Gastrocnemius medialis (tissue), 4 donors: ENCODE data around the gene CDK9. TPM values are rescaled to one million over a fixed set of nuclear protein-coding genes. Genes with fewer than 3 reads are reported as not detected.
A peak's percentile ranks its signal among the peaks of the same experiment; 100 is the strongest.

Experiments
- ATAC-seq, 2 donors: fragments of 150-250 bp; one replicate each; pipeline ENCODE4 v1.9.1; 2016
- DNase-seq, 2 donors: peaks; one replicate each; pipeline ENCODE4 v3.0.0-alpha.2; 2019
- H3K27ac ChIP-seq, 4 donors: fragments of 200-600 bp; sonication (generic); 1 replicate in 1 of 4; 2 replicates in 3 of 4; pipeline ENCODE4 v1.5.1; 2016 to 2018; ENCODE audit warnings: mild to moderate bottlenecking in 2 of 4, moderate library complexity in 1 of 4
- H3K27me3 ChIP-seq, 3 donors: fragments of 200-600 bp; sonication (generic) in 2 of 3; 1 replicate in 1 of 3; 2 replicates in 2 of 3; pipeline versions ENCODE4 v1.5.1 to v1.6.0; 2016 to 2019; ENCODE audit warnings: mild to moderate bottlenecking in 1 of 3, moderate library complexity in 1 of 3
- H3K36me3 ChIP-seq, 2 donors: fragments of 200-600 bp; sonication (generic) in 1 of 2; one replicate each; pipeline ENCODE4 v1.5.1; 2017 to 2018
- H3K4me1 ChIP-seq, 2 donors: fragments of 200-600 bp; sonication (generic) in 1 of 2; one replicate each; pipeline ENCODE4 v1.5.1; 2016 to 2017; ENCODE audit warnings: mild to moderate bottlenecking in 2 of 2
- H3K4me3 ChIP-seq, 4 donors: fragments of 200-600 bp; sonication (generic) in 3 of 4; 1 replicate in 1 of 4; 2 replicates in 3 of 4; pipeline ENCODE4 v1.5.1; 2016 to 2019; ENCODE audit warnings: mild to moderate bottlenecking in 2 of 4
- H3K9me3 ChIP-seq, 3 donors: fragments of 200-600 bp; sonication (generic) in 2 of 3; 1 replicate in 1 of 3; 2 replicates in 2 of 3; pipeline ENCODE4 v1.5.1; 2016 to 2019
- POLR2A ChIP-seq, 2 donors: fragments of 450-650 bp; IDR thresholded peaks; one replicate each; pipeline ENCODE4 v1.6.1; 2017; ENCODE audit warnings: antibody characterized with exemption in 2 of 2, mild to moderate bottlenecking in 2 of 2, moderate library complexity in 2 of 2
- in situ Hi-C, 4 donors: fragments of 200-750 bp; cut with MboI; loops; one replicate each; pipeline versions ENCODE4 v1.15.0 to v1.8.0; 2017; ENCODE audit warnings: low sequenced_read_pairs in 4 of 4
- intact Hi-C: fragments of 100-400 bp; cut with DNase I; formaldehyde crosslinking; loops from one replicate; pipeline ENCODE4 v1.15.1; 2023; ENCODE audit warnings: low total_unique reads
- total RNA-seq, 4 donors: library from RNA; depleted of rRNA; stranded (reverse); fragments of >200 nt; gene quantifications; one replicate each; pipeline versions ENCODE4 v1.1.0 to v1.2.3, GENCODE V29; 2016
- TF ChIP-seq, protein P1 (sequence below), 5 experiments: fragments of 450-650 bp in 3 of 5; fragments of 200-600 bp in 2 of 5; sonication (generic) in 2 of 5; IDR thresholded peaks in 4 of 5; conservative IDR thresholded peaks in 1 of 5; 1 replicate in 4 of 5; 2 replicates in 1 of 5; pipeline ENCODE4 v1.5.1; 2016 to 2019; ENCODE audit warnings: antibody characterized with exemption in 5 of 5, mild to moderate bottlenecking in 3 of 5, moderate library complexity in 3 of 5

The CDK9 gene
- total RNA-seq, 4 donors from 2014 or later: 50.3 to 71.2 (median 51.2) TPM

- in situ Hi-C loops: no loop called here
- no peak for TF ChIP-seq POLR2A (IDR thresholded peaks at IDR 0.05)
- TF ChIP-seq, protein P1, sequence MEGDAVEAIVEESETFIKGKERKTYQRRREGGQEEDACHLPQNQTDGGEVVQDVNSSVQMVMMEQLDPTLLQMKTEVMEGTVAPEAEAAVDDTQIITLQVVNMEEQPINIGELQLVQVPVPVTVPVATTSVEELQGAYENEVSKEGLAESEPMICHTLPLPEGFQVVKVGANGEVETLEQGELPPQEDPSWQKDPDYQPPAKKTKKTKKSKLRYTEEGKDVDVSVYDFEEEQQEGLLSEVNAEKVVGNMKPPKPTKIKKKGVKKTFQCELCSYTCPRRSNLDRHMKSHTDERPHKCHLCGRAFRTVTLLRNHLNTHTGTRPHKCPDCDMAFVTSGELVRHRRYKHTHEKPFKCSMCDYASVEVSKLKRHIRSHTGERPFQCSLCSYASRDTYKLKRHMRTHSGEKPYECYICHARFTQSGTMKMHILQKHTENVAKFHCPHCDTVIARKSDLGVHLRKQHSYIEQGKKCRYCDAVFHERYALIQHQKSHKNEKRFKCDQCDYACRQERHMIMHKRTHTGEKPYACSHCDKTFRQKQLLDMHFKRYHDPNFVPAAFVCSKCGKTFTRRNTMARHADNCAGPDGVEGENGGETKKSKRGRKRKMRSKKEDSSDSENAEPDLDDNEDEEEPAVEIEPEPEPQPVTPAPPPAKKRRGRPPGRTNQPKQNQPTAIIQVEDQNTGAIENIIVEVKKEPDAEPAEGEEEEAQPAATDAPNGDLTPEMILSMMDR (IDR thresholded peaks at IDR 0.05 in 4 of 5, conservative IDR thresholded peaks at IDR 0.05 in 1 of 5): no peak
These were observed 13.2 kb upstream of the CDK9 start for GRCh38 chr9:127772603-127773002.

GRCh38 chr9:127773272-127773671, 12.6 kb upstream of the CDK9 start:
- no peaks in the 10 kb centered on the region for H3K9me3 ChIP-seq
- intact Hi-C loops: no loop called here
- no peak overlapping the region for H3K27ac ChIP-seq
- H3K4me1 ChIP-seq: peaks cover 6 to 12% of the 10 kb centered on the region in 2 donors
- ATAC-seq (no peak), DNase-seq (no peak)
- no peak overlapping the region for H3K4me3 ChIP-seq
- in situ Hi-C loops: no loop called here
- no peaks in the 10 kb centered on the region for H3K36me3 ChIP-seq
- H3K27me3 ChIP-seq: no peaks in the 10 kb centered on the region
- TF ChIP-seq POLR2A (IDR thresholded peaks at IDR 0.05): no peak
- TF ChIP-seq, protein P1 (IDR thresholded peaks at IDR 0.05 in 4 of 5, conservative IDR thresholded peaks at IDR 0.05 in 1 of 5): no peak

More at GRCh38 chr9:127772603-127773002, 13.2 kb upstream of the CDK9 start:
- ATAC-seq: no peak
- no peak overlapping the region for H3K27ac ChIP-seq
- H3K4me3 ChIP-seq: no peak overlapping the region
- H3K4me1 ChIP-seq: peaks cover 10 to 12% of the 10 kb centered on the region in 2 donors
- no peaks in the 10 kb centered on the region for H3K27me3 ChIP-seq
- no peak for DNase-seq
- no peaks in the 10 kb centered on the region for H3K36me3 ChIP-seq
- intact Hi-C loops: no loop called here
- no peaks in the 10 kb centered on the region for H3K9me3 ChIP-seq

DNA sequence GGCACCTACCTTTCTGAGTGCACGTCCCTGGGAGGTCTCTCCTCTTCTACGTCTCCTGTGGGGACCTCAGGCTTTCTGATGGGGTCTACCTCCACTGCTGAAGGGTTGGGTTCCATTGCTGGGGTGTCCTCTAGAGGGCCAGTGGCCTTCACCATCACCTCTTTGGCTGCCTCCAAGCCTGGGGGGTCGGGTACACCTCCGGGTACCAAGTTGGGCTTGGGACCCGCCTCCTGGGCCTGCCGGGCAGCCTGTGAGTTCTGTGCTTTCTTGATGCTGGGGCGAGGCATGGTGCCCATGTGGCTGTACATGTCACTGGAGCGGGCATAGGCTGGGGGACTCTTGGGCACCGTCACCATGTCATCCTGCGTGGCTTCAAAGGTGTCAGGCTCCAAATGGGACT, 11.9 kb upstream of the CDK9 start:
- DNase-seq (no peak), ATAC-seq (no peak)
- H3K27me3 ChIP-seq: no peaks in the 10 kb centered on the region
- H3K4me1 ChIP-seq: peaks cover 6 to 12% of the 10 kb centered on the region in 2 donors
- in situ Hi-C loops (no loop called here), intact Hi-C loops (no loop called here)
- no peaks in the 10 kb centered on the region for H3K9me3 ChIP-seq
- H3K4me3 ChIP-seq: no peak overlapping the region
- H3K36me3 ChIP-seq: no peaks in the 10 kb centered on the region
- H3K27ac ChIP-seq: no peak overlapping the region
- TF ChIP-seq, protein P1 (IDR thresholded peaks at IDR 0.05 in 4 of 5, conservative IDR thresholded peaks at IDR 0.05 in 1 of 5): no peak
- no peak for TF ChIP-seq POLR2A (IDR thresholded peaks at IDR 0.05)

DNA sequence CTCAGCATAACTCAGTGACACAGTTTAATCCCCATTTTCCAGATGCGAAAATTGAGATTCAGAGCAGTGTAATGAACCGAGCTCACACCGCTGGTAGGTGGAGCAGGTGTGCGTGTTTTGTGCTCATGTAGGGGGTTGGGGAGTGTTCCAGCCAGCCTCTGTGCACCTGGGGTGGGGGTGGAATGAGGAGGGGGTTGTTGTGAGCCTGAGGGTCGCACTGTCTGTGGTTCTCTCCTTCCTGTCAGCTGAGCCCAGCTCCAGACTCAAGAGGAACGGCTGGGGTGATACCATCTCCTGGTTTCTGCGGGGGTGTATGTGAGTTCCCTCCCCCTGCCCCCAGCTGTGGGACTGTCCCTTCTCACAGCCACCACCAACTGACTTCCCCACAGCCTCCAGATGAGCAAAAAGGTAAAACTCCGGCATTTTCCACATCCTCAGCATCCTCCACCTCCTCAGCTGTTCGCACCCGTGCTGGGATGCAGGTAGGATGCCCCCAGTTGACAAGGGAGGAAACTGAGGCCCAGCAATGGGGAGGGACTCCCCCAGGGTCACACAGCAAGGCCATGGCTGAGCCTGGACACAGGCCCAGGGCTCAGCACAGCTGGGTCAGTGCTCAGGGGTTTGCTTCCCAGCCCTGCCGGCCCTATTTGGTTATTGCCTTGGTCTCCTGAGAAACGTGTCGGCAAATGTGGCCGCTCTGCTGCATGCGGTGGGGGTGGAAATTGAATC, 9.5 kb upstream of the CDK9 start:
- Histone ChIP-seq H3K27me3 (no peaks in the 10 kb centered on the region), H3K36me3 (no peaks in the 10 kb centered on the region), H3K27ac (peak overlapping the region in 3 of 4 donors; percentile 6 to 60 (median 41)), H3K4me3 (peak overlapping the region in 1 of 4 donors; percentile 28), H3K4me1 (peaks cover 0 to 4% of the 10 kb centered on the region in 2 donors), H3K9me3 (no peaks in the 10 kb centered on the region)
- intact Hi-C loops: no loop called here
- ATAC-seq (no peak), DNase-seq (no peak)
- no peak for TF ChIP-seq POLR2A (IDR thresholded peaks at IDR 0.05)
- TF ChIP-seq, protein P1 (IDR thresholded peaks at IDR 0.05 in 4 of 5, conservative IDR thresholded peaks at IDR 0.05 in 1 of 5): no peak
- in situ Hi-C loops: no loop called here
